Lung (tissue), 12 donors: Measurements from ENCODE around the gene TAPBP. TPM values are rescaled to one million over a fixed set of nuclear protein-coding genes. Genes with fewer than 3 reads are reported as not detected.
"Not testable (repeated sequence)": the region's sequence is repeated elsewhere in the genome, so short reads cannot be mapped to it uniquely, and the experiment has no call there.

ENCODE experiments used
- ATAC-seq: fragments of 200-7000 bp; cut with Tn5 transposase; one replicate; pipeline ENCODE4 v1.9.1; 2020; ENCODE audit warnings: moderate number of reproducible peaks; ENCODE audit not compliant: insufficient read depth, low FRiP score
- DNase-seq, 3 donors: peaks; one replicate each; pipeline ENCODE4 v3.0.0-alpha.2; 2013 to 2017
- H3K27ac ChIP-seq, 2 donors: one replicate each; pipeline ENCODE4 v1.5.1; 2013; ENCODE audit warnings: mild to moderate bottlenecking in 2 of 2, moderate library complexity in 2 of 2, control low read depth in 1 of 2, inconsistent platforms in 1 of 2, low read depth in 1 of 2, low read length in 1 of 2
- H3K27me3 ChIP-seq, 3 donors: one replicate each; pipeline ENCODE4 v1.5.1; 2013; ENCODE audit warnings: low read length in 2 of 3; ENCODE audit not compliant: control insufficient read depth in 3 of 3, insufficient read depth in 3 of 3
- H3K36me3 ChIP-seq, 4 donors: one replicate each; pipeline ENCODE4 v1.5.1; 2013; ENCODE audit warnings: low read length in 4 of 4, mild to moderate bottlenecking in 1 of 4, moderate library complexity in 1 of 4; ENCODE audit not compliant: control insufficient read depth in 4 of 4, insufficient read depth in 4 of 4
- H3K4me1 ChIP-seq, 5 donors: one replicate each; pipeline ENCODE4 v1.5.1; 2013; ENCODE audit warnings: low read length in 5 of 5, mild to moderate bottlenecking in 2 of 5, moderate library complexity in 1 of 5; ENCODE audit not compliant: control insufficient read depth in 5 of 5, insufficient read depth in 5 of 5
- H3K4me3 ChIP-seq: one replicate; pipeline ENCODE4 v1.5.1; 2013; ENCODE audit warnings: mild to moderate bottlenecking, control low read depth, moderate library complexity
- H3K9ac ChIP-seq, 2 donors: one replicate each; pipeline ENCODE4 v1.5.1; 2013; ENCODE audit warnings: low read length in 2 of 2, control low read depth in 1 of 2; ENCODE audit not compliant: insufficient read depth in 1 of 2
- H3K9me3 ChIP-seq, 4 donors: one replicate each; pipeline ENCODE4 v1.5.1; 2013; ENCODE audit warnings: low read length in 3 of 4, mild to moderate bottlenecking in 1 of 4, moderate library complexity in 1 of 4; ENCODE audit not compliant: control insufficient read depth in 4 of 4, insufficient read depth in 3 of 4
- WGBS, 2 donors: extraction: QIAGEN DNeasy Blood & Tissue Kit; methylation state at CpG; one replicate each; pipeline ENCODE4 v1.1.7; 2013; 5-methylcytosine and 5-hydroxymethylcytosine counted together
- polyA plus RNA-seq, 2 donors: library from polyadenylated mRNA; stranded (reverse); fragments of 200-250 nt; gene quantifications; one replicate each; pipeline ENCODE4 v1.2.1, GENCODE V29; 2013
- total RNA-seq, 2 donors: library from RNA; depleted of rRNA in 1 of 2; stranded (reverse); fragments of >200 nt in 1 of 2; gene quantifications; one replicate each; pipeline ENCODE4 v1.2.1, GENCODE V29; 2014 to 2021
- TF ChIP-seq, protein P1 (sequence below): IDR thresholded peaks from 2 replicates; pipeline ENCODE4 v1.5.1; 2012; ENCODE audit warnings: mild to moderate bottlenecking; ENCODE audit errors: control extremely low read depth, extremely low read depth
- donor health status: control.
- donor health status: control.
- donor health status: Bipolar disorder and iron deficiency.
- donor health status: healthy.
- donor health status: DM: yes; HTN: yes; CAD: no.

Gene TAPBP
- total and polyA plus RNA-seq, 4 donors = 78.7 to 241 (median 117) TPM

DNA sequence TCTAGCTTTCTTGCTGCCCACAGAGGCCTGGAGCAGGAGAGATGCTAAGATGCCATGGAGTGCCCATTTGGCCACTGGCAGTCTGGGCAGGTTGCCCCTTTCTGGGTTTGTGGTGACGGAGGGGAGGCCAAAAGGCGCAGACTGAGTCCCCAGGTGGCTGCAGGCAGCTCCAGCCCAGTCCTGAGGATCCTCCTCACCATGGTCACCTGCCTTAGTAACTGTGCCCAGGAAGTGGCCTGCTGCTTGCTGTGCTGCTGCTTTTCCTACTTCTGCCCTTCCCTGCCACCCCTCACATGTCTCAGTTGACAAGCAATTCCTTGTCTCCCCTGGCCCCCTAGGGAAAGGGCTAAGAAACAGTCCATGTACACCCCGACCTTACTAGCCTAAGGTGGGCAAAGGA, 42.4 kb upstream of the TAPBP start:
- ATAC-seq (no peak), DNase-seq (no peak)
- TF ChIP-seq, protein P1, sequence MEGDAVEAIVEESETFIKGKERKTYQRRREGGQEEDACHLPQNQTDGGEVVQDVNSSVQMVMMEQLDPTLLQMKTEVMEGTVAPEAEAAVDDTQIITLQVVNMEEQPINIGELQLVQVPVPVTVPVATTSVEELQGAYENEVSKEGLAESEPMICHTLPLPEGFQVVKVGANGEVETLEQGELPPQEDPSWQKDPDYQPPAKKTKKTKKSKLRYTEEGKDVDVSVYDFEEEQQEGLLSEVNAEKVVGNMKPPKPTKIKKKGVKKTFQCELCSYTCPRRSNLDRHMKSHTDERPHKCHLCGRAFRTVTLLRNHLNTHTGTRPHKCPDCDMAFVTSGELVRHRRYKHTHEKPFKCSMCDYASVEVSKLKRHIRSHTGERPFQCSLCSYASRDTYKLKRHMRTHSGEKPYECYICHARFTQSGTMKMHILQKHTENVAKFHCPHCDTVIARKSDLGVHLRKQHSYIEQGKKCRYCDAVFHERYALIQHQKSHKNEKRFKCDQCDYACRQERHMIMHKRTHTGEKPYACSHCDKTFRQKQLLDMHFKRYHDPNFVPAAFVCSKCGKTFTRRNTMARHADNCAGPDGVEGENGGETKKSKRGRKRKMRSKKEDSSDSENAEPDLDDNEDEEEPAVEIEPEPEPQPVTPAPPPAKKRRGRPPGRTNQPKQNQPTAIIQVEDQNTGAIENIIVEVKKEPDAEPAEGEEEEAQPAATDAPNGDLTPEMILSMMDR = no peak
- Histone ChIP-seq H3K36me3 (no peaks in the 10 kb centered on the region), H3K4me3 (no peak overlapping the region), H3K4me1 (peaks cover 0 to 2% (median 0%) of the 10 kb centered on the region in 5 donors), H3K27ac (peak overlapping the region in 1 of 2 donors; percentile 42), H3K27me3 (no peaks in the 10 kb centered on the region), H3K9ac (no peak overlapping the region), H3K9me3 (no peaks in the 10 kb centered on the region)
- WGBS, 2 donors = 65 to 83% methylated on average over 3 of the region's 3 CpGs

GRCh38 chr6:33355860-33356259, 42.0 kb upstream of the TAPBP start:
- not testable (repeated sequence) for H3K4me3 ChIP-seq, H3K27me3 ChIP-seq, H3K27ac ChIP-seq, H3K9ac ChIP-seq, H3K9me3 ChIP-seq, H3K36me3 ChIP-seq, ATAC-seq, DNase-seq, H3K4me1 ChIP-seq
- WGBS, 2 donors = 79 to 83% methylated on average over 6 of the region's 6 CpGs

DNA sequence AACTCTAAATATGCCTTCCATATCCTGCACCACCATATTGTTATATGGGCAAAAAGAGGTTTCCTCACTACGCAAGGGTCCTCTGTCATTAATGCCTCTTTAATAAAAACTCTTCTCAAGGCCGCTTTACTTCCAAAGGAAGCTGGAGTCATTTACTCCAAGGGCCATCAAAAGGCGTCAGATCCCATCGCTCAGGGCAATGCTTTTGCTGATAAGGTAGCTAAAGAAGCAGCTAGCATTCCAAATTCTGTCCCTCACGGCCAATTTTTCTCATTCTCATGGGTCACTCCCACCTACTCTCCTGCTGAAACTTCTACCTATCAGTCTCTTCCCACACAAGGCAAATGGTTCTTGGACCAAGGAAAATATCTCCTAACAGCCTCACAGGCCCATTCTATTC, 33.9 kb upstream of the TAPBP start:
- no peak overlapping the region for H3K9ac ChIP-seq
- no peaks in the 10 kb centered on the region for H3K27me3 ChIP-seq
- peaks cover 0 to 5% (median 0%) of the 10 kb centered on the region in 5 donors for H3K4me1 ChIP-seq
- DNase-seq (no peak), ATAC-seq (no peak)
- TF ChIP-seq, protein P1 = no peak
- 70 to 89% methylated on average over 5 of the region's 5 CpGs for WGBS, 2 donors
- peak overlapping the region in 1 of 2 donors; percentile 31 for H3K27ac ChIP-seq
- H3K36me3 ChIP-seq = no peaks in the 10 kb centered on the region
- H3K4me3 ChIP-seq = no peak overlapping the region
- no peaks in the 10 kb centered on the region for H3K9me3 ChIP-seq

DNA sequence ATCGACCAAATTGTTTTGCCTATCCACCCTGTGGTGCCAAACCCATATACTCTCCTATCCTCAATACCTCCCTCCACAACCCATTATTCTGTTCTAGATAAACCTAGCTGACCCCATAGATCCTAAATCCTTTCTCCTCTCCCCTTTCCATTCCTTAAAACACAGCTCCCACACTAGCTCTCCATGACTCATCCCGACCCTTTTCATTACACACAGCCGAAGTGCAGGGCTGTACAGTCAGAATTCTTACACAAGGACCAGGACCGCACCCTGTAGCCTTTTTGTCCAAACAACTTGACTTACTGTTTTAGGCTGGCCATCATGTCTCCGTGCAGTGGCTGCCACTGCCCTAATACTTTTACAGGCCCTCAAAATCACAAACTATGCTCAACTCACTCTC, 33.1 kb upstream of the TAPBP start:
- H3K4me3 ChIP-seq, H3K9ac ChIP-seq: not testable (repeated sequence)

More for the DNA sequence above, 33.1 kb upstream of the TAPBP start:
- H3K36me3 ChIP-seq, DNase-seq, H3K4me1 ChIP-seq, H3K27me3 ChIP-seq, ATAC-seq, H3K9me3 ChIP-seq, H3K27ac ChIP-seq: not testable (repeated sequence)
- WGBS, 2 donors = 73 to 83% methylated on average over 5 of the region's 5 CpGs
